Mesothelial cell of epicardium (in vitro differentiated cells): Measurements from ENCODE around the gene MADD. TPM values are rescaled to one million over a fixed set of nuclear protein-coding genes. Genes with fewer than 3 reads are reported as not detected.

Experiments used
- DNase-seq, 2 experiments: peaks; one replicate each; pipeline ENCODE4 v3.0.0; 2021; ENCODE audit warnings: low spot score in 2 of 2; ENCODE audit not compliant: unreplicated experiment in 2 of 2
- H3K27ac Mint-ChIP-seq: 2 replicates; pipeline ENCODE4 v1.8.0; 2021; ENCODE audit warnings: mixed read lengths
- H3K27me3 Mint-ChIP-seq: 2 replicates; pipeline ENCODE4 v1.8.0; 2021; ENCODE audit warnings: low read depth, mixed read lengths
- H3K36me3 Mint-ChIP-seq: 2 replicates; pipeline ENCODE4 v1.8.0; 2021; ENCODE audit warnings: mixed read lengths
- H3K4me1 Mint-ChIP-seq: 2 replicates; pipeline ENCODE4 v1.8.0; 2021; ENCODE audit warnings: mixed read lengths
- H3K4me3 Mint-ChIP-seq: 2 replicates; pipeline ENCODE4 v1.8.0; 2021; ENCODE audit warnings: mild to moderate bottlenecking, moderate library complexity, mixed read lengths
- H3K9me3 Mint-ChIP-seq: 2 replicates; pipeline ENCODE4 v1.8.0; 2021; ENCODE audit warnings: mixed read lengths
- CTCF ChIP-seq: fragments of 200-600 bp; sonication (generic); IDR thresholded peaks from one replicate; pipeline ENCODE4 v1.5.0; 2021; ENCODE audit warnings: antibody characterized with exemption; ENCODE audit not compliant: unreplicated experiment
- total RNA-seq: library from RNA; stranded (reverse); gene quantifications from 3 replicates; pipeline ENCODE4 v1.2.1, GENCODE V29; 2021

MADD gene
- total RNA-seq, 1 donor from 2014 or later, result 71.2 TPM

GRCh38 chr11:47349521-47350095 is 79.7 kb downstream of the MADD start:
- peaks cover 1% of the 10 kb centered on the region for H3K4me1 Mint-ChIP-seq
- DNase-seq, result no peak
- H3K36me3 Mint-ChIP-seq, result no peaks in the 10 kb centered on the region

GRCh38 chr11:47350315-47350714 is 80.4 kb downstream of the MADD start:
- Mint-ChIP-seq H3K4me3 (no peak overlapping the region), H3K27ac (no peak overlapping the region)

More at GRCh38 chr11:47349521-47350095, 79.7 kb downstream of the MADD start:
- Mint-ChIP-seq H3K9me3 (no peaks in the 10 kb centered on the region), H3K4me3 (no peak overlapping the region), H3K27me3 (no peaks in the 10 kb centered on the region), H3K27ac (no peak overlapping the region)
- no peak for TF ChIP-seq CTCF

GRCh38 chr11:47351156-47352126 is 81.5 kb downstream of the MADD start:
- Mint-ChIP-seq H3K27ac (no peak overlapping the region), H3K36me3 (no peaks in the 10 kb centered on the region), H3K4me3 (no peak overlapping the region), H3K4me1 (peaks cover 4% of the 10 kb centered on the region), H3K9me3 (no peaks in the 10 kb centered on the region), H3K27me3 (no peaks in the 10 kb centered on the region)
- TF ChIP-seq CTCF, result no peak
- no peak for DNase-seq

More at GRCh38 chr11:47350315-47350714, 80.4 kb downstream of the MADD start:
- H3K4me1 Mint-ChIP-seq, result peaks cover 4% of the 10 kb centered on the region
- no peaks in the 10 kb centered on the region for H3K36me3 Mint-ChIP-seq
- TF ChIP-seq CTCF, result no peak
- H3K9me3 Mint-ChIP-seq, result no peaks in the 10 kb centered on the region
- no peaks in the 10 kb centered on the region for H3K27me3 Mint-ChIP-seq
- no peak for DNase-seq

GRCh38 chr11:47352556-47352955 is 82.6 kb downstream of the MADD start, which contains the start of gene MYBPC3:
Gene MYBPC3, minus strand, starts transcription at chr11:47352702. Its CDS starts 55 bp downstream, at chr11:47352647.
- H3K27ac Mint-ChIP-seq, result no peak within 1 kb of the TSS
- H3K27me3 Mint-ChIP-seq, result no peaks in the 10 kb centered on the region
- H3K36me3 Mint-ChIP-seq, result no peaks in the 10 kb centered on the region
- H3K4me3 Mint-ChIP-seq, result no peak within 1 kb of the TSS
- no peak for DNase-seq
- H3K4me1 Mint-ChIP-seq, result peaks cover 4% of the 10 kb centered on the region
- no peak for TF ChIP-seq CTCF
- H3K9me3 Mint-ChIP-seq, result no peaks in the 10 kb centered on the region

- no peak overlapping the region for H3K27ac Mint-ChIP-seq
These were observed 84.2 kb downstream of the MADD start for GRCh38 chr11:47353978-47354774.

More at GRCh38 chr11:47353978-47354774, 84.2 kb downstream of the MADD start:
- no peak for DNase-seq
- no peaks in the 10 kb centered on the region for H3K27me3 Mint-ChIP-seq
- H3K36me3 Mint-ChIP-seq, result no peaks in the 10 kb centered on the region
- peak overlapping the region; percentile 65 for H3K4me3 Mint-ChIP-seq
- no peak for TF ChIP-seq CTCF
- no peaks in the 10 kb centered on the region for H3K9me3 Mint-ChIP-seq
- H3K4me1 Mint-ChIP-seq, result peaks cover 4% of the 10 kb centered on the region
